DOHH2 (cell line): ENCODE data around the gene MAP2.

Source experiments
- EZH2phosphoT487 ChIP-seq: fragments of 200-600 bp; sonication (generic); IDR thresholded peaks from 2 replicates; pipeline ENCODE4 v1.6.1; 2017; ENCODE audit warnings: borderline replicate concordance, mild to moderate bottlenecking, antibody characterized with exemption, low read length, moderate library complexity, mixed read lengths
- TF ChIP-seq, protein P1 (sequence below): fragments of 200-600 bp; sonication (generic); IDR thresholded peaks from one replicate; pipeline ENCODE4 v1.5.1; 2014; ENCODE audit warnings: antibody characterized with exemption, mild to moderate bottlenecking, low read depth, low read length; ENCODE audit not compliant: poor library complexity, severe bottlenecking

- TF ChIP-seq, protein P1, sequence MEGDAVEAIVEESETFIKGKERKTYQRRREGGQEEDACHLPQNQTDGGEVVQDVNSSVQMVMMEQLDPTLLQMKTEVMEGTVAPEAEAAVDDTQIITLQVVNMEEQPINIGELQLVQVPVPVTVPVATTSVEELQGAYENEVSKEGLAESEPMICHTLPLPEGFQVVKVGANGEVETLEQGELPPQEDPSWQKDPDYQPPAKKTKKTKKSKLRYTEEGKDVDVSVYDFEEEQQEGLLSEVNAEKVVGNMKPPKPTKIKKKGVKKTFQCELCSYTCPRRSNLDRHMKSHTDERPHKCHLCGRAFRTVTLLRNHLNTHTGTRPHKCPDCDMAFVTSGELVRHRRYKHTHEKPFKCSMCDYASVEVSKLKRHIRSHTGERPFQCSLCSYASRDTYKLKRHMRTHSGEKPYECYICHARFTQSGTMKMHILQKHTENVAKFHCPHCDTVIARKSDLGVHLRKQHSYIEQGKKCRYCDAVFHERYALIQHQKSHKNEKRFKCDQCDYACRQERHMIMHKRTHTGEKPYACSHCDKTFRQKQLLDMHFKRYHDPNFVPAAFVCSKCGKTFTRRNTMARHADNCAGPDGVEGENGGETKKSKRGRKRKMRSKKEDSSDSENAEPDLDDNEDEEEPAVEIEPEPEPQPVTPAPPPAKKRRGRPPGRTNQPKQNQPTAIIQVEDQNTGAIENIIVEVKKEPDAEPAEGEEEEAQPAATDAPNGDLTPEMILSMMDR, result no peak
- TF ChIP-seq EZH2phosphoT487, result no peak
Observed at GRCh38 chr2:209763106-209763505, 339.3 kb downstream of the MAP2 start.
